Gastrocnemius medialis (tissue), 4 donors: ENCODE measurements around the gene SNRPB2.

Experiments used
- CTCF ChIP-seq, 5 experiments: fragments of 450-650 bp in 3 of 5; fragments of 200-600 bp in 2 of 5; sonication (generic) in 2 of 5; IDR thresholded peaks in 4 of 5; conservative IDR thresholded peaks in 1 of 5; 1 replicate in 4 of 5; 2 replicates in 1 of 5; pipeline ENCODE4 v1.5.1; 2016 to 2019; ENCODE audit warnings: antibody characterized with exemption in 5 of 5, mild to moderate bottlenecking in 3 of 5, moderate library complexity in 3 of 5
- POLR2A ChIP-seq, 2 donors: fragments of 450-650 bp; IDR thresholded peaks; one replicate each; pipeline ENCODE4 v1.6.1; 2017; ENCODE audit warnings: antibody characterized with exemption in 2 of 2, mild to moderate bottlenecking in 2 of 2, moderate library complexity in 2 of 2

GRCh38 chr20:16689906-16690305 lies 39.9 kb upstream of the SNRPB2 start:
- TF ChIP-seq CTCF (IDR thresholded peaks at IDR 0.05 in 4 of 5, conservative IDR thresholded peaks at IDR 0.05 in 1 of 5) (no peak), POLR2A (IDR thresholded peaks at IDR 0.05) (no peak)
